Mesothelial cell of epicardium (in vitro differentiated cells): ENCODE data around the gene USP12. TPM values are rescaled to one million over a fixed set of nuclear protein-coding genes. Genes with fewer than 3 reads are reported as not detected.

Source experiments
- DNase-seq, 2 experiments: peaks; one replicate each; pipeline ENCODE4 v3.0.0; 2021; ENCODE audit warnings: low spot score in 2 of 2; ENCODE audit not compliant: unreplicated experiment in 2 of 2
- H3K27ac Mint-ChIP-seq: 2 replicates; pipeline ENCODE4 v1.8.0; 2021; ENCODE audit warnings: mixed read lengths
- H3K27me3 Mint-ChIP-seq: 2 replicates; pipeline ENCODE4 v1.8.0; 2021; ENCODE audit warnings: low read depth, mixed read lengths
- H3K36me3 Mint-ChIP-seq: 2 replicates; pipeline ENCODE4 v1.8.0; 2021; ENCODE audit warnings: mixed read lengths
- H3K4me1 Mint-ChIP-seq: 2 replicates; pipeline ENCODE4 v1.8.0; 2021; ENCODE audit warnings: mixed read lengths
- H3K4me3 Mint-ChIP-seq: 2 replicates; pipeline ENCODE4 v1.8.0; 2021; ENCODE audit warnings: mild to moderate bottlenecking, moderate library complexity, mixed read lengths
- H3K9me3 Mint-ChIP-seq: 2 replicates; pipeline ENCODE4 v1.8.0; 2021; ENCODE audit warnings: mixed read lengths
- total RNA-seq: library from RNA; stranded (reverse); gene quantifications from 3 replicates; pipeline ENCODE4 v1.2.1, GENCODE V29; 2021
- TF ChIP-seq, protein P1 (sequence below): fragments of 200-600 bp; sonication (generic); IDR thresholded peaks from one replicate; pipeline ENCODE4 v1.5.0; 2021; ENCODE audit warnings: antibody characterized with exemption; ENCODE audit not compliant: unreplicated experiment

The USP12 gene
- total RNA-seq, 1 donor from 2014 or later: 22.3 TPM

DNA sequence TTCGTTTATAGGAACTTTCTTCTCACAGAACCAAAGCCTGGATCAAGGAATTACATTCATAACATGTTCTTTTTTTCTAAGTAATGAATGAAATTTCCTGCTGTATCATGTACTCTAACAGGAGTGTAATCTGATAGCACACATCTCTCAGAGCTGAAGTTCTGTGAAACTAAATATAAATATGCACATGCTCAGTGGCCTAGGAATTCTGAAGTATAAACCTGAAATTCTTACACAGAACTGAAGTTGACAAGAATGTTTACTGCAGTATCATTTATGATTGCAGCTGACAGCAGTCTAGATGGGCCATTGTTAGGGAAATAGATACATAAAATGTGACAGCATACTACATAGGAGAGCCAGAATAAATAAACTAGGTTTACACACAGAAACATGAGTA lies 54.5 kb downstream of the USP12 start:
- H3K9me3 Mint-ChIP-seq: peaks cover under 1% of the 10 kb centered on the region
- H3K36me3 Mint-ChIP-seq: peaks cover 20% of the 10 kb centered on the region
- H3K27ac Mint-ChIP-seq: peak overlapping the region; percentile 54
- no peak overlapping the region for H3K4me3 Mint-ChIP-seq
- no peak for DNase-seq
- TF ChIP-seq, protein P1, sequence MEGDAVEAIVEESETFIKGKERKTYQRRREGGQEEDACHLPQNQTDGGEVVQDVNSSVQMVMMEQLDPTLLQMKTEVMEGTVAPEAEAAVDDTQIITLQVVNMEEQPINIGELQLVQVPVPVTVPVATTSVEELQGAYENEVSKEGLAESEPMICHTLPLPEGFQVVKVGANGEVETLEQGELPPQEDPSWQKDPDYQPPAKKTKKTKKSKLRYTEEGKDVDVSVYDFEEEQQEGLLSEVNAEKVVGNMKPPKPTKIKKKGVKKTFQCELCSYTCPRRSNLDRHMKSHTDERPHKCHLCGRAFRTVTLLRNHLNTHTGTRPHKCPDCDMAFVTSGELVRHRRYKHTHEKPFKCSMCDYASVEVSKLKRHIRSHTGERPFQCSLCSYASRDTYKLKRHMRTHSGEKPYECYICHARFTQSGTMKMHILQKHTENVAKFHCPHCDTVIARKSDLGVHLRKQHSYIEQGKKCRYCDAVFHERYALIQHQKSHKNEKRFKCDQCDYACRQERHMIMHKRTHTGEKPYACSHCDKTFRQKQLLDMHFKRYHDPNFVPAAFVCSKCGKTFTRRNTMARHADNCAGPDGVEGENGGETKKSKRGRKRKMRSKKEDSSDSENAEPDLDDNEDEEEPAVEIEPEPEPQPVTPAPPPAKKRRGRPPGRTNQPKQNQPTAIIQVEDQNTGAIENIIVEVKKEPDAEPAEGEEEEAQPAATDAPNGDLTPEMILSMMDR: no peak
- peaks cover 9% of the 10 kb centered on the region for H3K4me1 Mint-ChIP-seq
- H3K27me3 Mint-ChIP-seq: no peaks in the 10 kb centered on the region

DNA sequence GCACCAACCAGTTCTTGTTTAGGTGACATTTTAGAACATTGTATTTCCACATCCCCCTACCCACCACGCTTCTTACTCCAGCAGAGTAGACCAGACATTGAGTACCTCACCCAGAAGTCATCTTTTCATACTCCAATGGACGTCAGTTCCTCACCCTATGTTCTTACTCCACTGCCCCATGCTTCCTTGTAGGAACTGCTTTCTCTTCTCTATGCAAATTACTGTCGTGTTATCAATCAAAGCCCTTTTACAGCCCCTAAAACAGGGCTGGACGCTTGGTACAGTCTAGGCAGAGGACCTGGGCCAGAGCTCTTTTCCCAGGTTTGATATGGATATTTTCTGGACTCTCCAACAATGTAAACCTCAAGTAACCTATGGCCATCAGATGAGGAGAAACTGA lies 58.2 kb downstream of the USP12 start:
- Mint-ChIP-seq H3K4me1 (peaks cover 9% of the 10 kb centered on the region), H3K9me3 (no peaks in the 10 kb centered on the region), H3K27me3 (no peaks in the 10 kb centered on the region), H3K36me3 (peaks cover 17% of the 10 kb centered on the region), H3K4me3 (no peak overlapping the region), H3K27ac (no peak overlapping the region)
- no peak for DNase-seq
- TF ChIP-seq, protein P1: no peak

DNA sequence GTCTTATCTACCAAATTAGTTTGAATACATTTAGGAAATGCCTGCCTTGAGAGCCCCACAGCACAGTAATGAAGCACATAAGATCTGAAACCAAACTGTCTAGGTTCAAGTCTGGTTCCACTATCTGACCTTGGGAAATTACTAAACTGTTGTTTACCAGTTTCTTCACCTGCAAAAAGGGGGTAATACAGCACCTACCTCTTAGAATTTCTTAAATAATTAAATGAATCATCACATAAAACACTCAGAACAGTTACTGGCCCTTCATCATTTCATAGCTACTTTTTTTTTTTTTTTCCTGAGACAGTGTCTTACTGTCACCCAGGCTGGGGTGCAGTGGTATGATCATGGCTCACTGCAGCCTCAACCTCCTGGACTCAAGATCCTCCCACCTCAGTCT lies 59.6 kb downstream of the USP12 start:
- DNase-seq: no peak
- peaks cover 2% of the 10 kb centered on the region for H3K4me1 Mint-ChIP-seq
- H3K9me3 Mint-ChIP-seq: peaks cover 3% of the 10 kb centered on the region
- H3K4me3 Mint-ChIP-seq: no peak overlapping the region
- TF ChIP-seq, protein P1: no peak
- no peak overlapping the region for H3K27ac Mint-ChIP-seq
- peaks cover 20% of the 10 kb centered on the region for H3K36me3 Mint-ChIP-seq
- H3K27me3 Mint-ChIP-seq: no peaks in the 10 kb centered on the region

DNA sequence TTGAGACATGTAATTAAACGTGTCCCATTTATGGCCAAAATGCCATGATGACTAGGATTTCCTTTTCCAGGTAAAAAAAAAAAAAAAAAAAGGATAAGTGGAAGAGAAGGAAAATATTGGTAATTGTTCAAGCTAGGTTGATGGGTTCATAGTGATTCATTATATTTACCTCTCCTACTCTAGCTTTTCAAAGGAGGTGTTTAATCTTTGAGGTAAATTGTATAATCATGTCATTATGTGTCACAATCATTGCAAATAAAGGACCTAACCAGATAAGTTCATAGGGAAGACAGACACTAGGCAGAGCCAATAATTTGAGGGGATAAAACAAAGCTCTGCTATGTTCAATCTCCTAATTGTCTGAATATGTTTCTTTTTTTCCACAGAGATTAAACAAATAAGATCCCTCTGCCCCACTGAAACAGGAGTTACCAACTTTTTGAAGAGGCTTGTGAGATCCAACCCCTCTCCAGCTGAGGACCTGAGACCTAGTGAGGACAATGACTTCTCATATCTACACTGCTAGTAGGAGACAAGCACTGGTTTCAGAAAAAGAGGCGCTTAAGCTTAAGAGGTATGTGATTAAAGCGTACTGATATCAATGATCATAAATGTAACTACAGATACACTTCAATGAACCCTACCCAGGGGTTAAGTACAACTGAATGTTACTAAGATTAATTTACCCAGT lies 61.4 kb downstream of the USP12 start:
- H3K9me3 Mint-ChIP-seq: peaks cover 3% of the 10 kb centered on the region
- H3K27me3 Mint-ChIP-seq: no peaks in the 10 kb centered on the region
- no peak overlapping the region for H3K4me3 Mint-ChIP-seq

DNA sequence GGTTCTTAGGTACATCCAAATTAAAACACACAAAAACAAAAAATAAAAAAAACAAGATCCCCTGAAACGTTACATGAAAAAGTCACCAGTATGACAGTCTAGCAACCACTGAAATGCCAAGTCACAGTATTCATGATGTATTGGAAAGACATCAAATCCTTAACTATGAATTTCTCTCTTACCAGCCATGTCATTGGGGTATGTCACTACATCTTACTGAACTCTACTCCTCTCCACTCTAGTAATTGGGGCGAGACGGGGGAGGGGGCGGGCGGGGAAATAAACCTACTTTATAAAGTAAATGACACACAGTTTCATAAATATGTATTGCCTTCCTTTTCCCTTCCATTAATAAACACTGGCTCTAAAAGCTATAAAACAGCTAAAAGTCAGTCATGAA lies 65.5 kb downstream of the USP12 start:
- Mint-ChIP-seq H3K9me3 (peaks cover 3% of the 10 kb centered on the region), H3K36me3 (peaks cover 14% of the 10 kb centered on the region), H3K27me3 (no peaks in the 10 kb centered on the region), H3K27ac (no peak overlapping the region), H3K4me1 (no peaks in the 10 kb centered on the region), H3K4me3 (no peak overlapping the region)
- TF ChIP-seq, protein P1: no peak
- DNase-seq: no peak

More for the DNA sequence above, 61.4 kb downstream of the USP12 start:
- Mint-ChIP-seq H3K4me1 (no peaks in the 10 kb centered on the region), H3K27ac (no peak overlapping the region), H3K36me3 (peaks cover 17% of the 10 kb centered on the region)
- no peak for DNase-seq
- TF ChIP-seq, protein P1: no peak

DNA sequence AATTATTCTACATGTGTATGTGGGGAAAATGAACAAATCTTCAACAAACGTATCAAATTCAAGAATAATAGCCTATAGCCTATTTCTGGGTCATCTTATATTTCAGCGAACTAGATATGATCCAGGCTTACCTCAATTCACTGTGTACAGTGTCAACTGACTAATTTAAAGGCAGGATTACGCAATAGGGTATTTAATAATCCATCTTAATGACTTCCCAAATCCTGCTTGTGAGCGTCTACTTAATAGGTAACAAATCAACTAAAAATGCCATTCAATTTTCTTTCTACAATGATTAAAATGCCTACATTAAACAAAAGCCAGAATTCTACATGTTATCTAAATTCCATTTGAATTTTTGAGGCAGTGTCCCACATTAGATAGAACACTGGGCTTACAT lies 67.0 kb downstream of the USP12 start:
- Mint-ChIP-seq H3K36me3 (peaks cover 14% of the 10 kb centered on the region), H3K9me3 (peaks cover 3% of the 10 kb centered on the region), H3K27ac (no peak overlapping the region), H3K4me1 (no peaks in the 10 kb centered on the region), H3K27me3 (no peaks in the 10 kb centered on the region), H3K4me3 (no peak overlapping the region)
- TF ChIP-seq, protein P1: no peak
- DNase-seq: no peak
